HCT116 (cell line): ENCODE results near the gene EMC1. TPM values are rescaled to one million over a fixed set of nuclear protein-coding genes. Genes with fewer than 3 reads are reported as not detected.
"Not testable (repeated sequence)": the region's sequence is repeated elsewhere in the genome, so short reads cannot be mapped to it uniquely, and the experiment has no call there.

Experiments
- ATAC-seq: fragments of 200-7000 bp; cut with Tn5 transposase; 2 replicates; pipeline ENCODE4 v1.9.1; 2020; ENCODE audit warnings: mild to moderate bottlenecking, moderate library complexity
- BruUV-seq: library from RNA; stranded (reverse); fragments of 400-500 nt; replicated peaks from 2 replicates; lab custom pipeline; 2021; lab: Mats Ljungman, UMichigan
- CTCF ChIA-PET: fragments of 300-600 bp; sonication (Branson Sonifier 250); formaldehyde crosslinking; loops from one replicate; lab custom pipeline; 2021; ENCODE audit warnings: antibody characterized with exemption; lab: Charles Lee
- POLR2A ChIA-PET: fragments of 300-600, 350-600 bp; sonication (Branson Sonifier 250); formaldehyde crosslinking; loops from one replicate; lab custom pipeline; 2021; ENCODE audit warnings: antibody characterized with exemption; lab: Charles Lee
- RAD21 ChIA-PET, 2 experiments: fragments of 300-600 bp; sonication (Branson Sonifier 250); formaldehyde crosslinking; loops; one replicate each; lab custom pipeline; 2023; ENCODE audit warnings: low total read pairs in 2 of 2; ENCODE audit not compliant: uncharacterized antibody in 2 of 2, unreplicated experiment in 2 of 2, low non-redundant PET in 1 of 2; lab: Charles Lee
- DNase-seq: peaks from one replicate; pipeline ENCODE4 v3.0.0-alpha.2; 2010; ENCODE audit warnings: low read depth, low spot score
- H2AFZ ChIP-seq: fragments of 200-600 bp; shearing (Covaris generic), sonication (generic); 2 replicates; pipeline ENCODE4 v1.6.1; 2017; ENCODE audit warnings: low read depth, mixed run types, mixed read lengths, antibody characterized with exemption, low read length; ENCODE audit not compliant: poor library complexity, severe bottlenecking
- H3K27ac ChIP-seq: 2 replicates; pipeline ENCODE4 v1.5.1; 2012; ENCODE audit warnings: low read depth, low read length
- H3K27me3 ChIP-seq: fragments of 200-600 bp; sonication (generic); 2 replicates; pipeline ENCODE4 v1.6.1; 2016; ENCODE audit warnings: mixed run types, low read length, mixed read lengths; ENCODE audit not compliant: insufficient read depth
- H3K36me3 ChIP-seq, 2 experiments: fragments of 200-500 bp in 1 of 2; fragments of 200-600 bp in 1 of 2; sonication (Bioruptor generic) in 1 of 2; sonication (generic) in 1 of 2; 2 replicates each; pipeline versions ENCODE4 v1.5.1 to v1.6.1; 2014 to 2016; ENCODE audit warnings: low read length in 2 of 2, inconsistent platforms in 1 of 2, mixed read lengths in 1 of 2, mixed run types in 1 of 2; ENCODE audit not compliant: insufficient read depth in 2 of 2, control insufficient read depth in 1 of 2
- H3K4me1 ChIP-seq, 2 experiments: fragments of 200-600 bp in 1 of 2; sonication (generic) in 1 of 2; 2 replicates each; pipeline versions ENCODE4 v1.5.1 to v1.6.1; 2012 to 2017; ENCODE audit warnings: low read length in 2 of 2, inconsistent platforms in 1 of 2, mild to moderate bottlenecking in 1 of 2, mixed read lengths in 1 of 2, mixed run types in 1 of 2, moderate library complexity in 1 of 2; ENCODE audit not compliant: insufficient read depth in 2 of 2, control insufficient read depth in 1 of 2
- H3K4me2 ChIP-seq: fragments of 200-600 bp; sonication (generic); 2 replicates; pipeline ENCODE4 v1.6.1; 2017; ENCODE audit warnings: mixed run types, low read length, mixed read lengths
- H3K4me3 ChIP-seq, 2 experiments: fragments of 200-600 bp in 1 of 2; sonication (generic) in 1 of 2; replicated peaks in 1 of 2; 2 replicates each; pipeline ENCODE4 v1.5.1; 2011 to 2016; ENCODE audit warnings: low read length in 2 of 2, control low read depth in 1 of 2, low read depth in 1 of 2, mild to moderate bottlenecking in 1 of 2, mixed read lengths in 1 of 2, mixed run types in 1 of 2
- H3K79me2 ChIP-seq: fragments of 200-600 bp; sonication (generic); 2 replicates; pipeline ENCODE4 v1.6.1; 2017; ENCODE audit warnings: mild to moderate bottlenecking, mixed run types, low read length, moderate library complexity, mixed read lengths; ENCODE audit not compliant: insufficient read depth
- H3K9ac ChIP-seq: fragments of 200-600 bp; sonication (generic); 2 replicates; pipeline ENCODE4 v1.6.1; 2016; ENCODE audit warnings: low read length, mixed read lengths
- H3K9me2 ChIP-seq: fragments of 200-600 bp; sonication (generic), shearing (Covaris generic); 2 replicates; pipeline ENCODE4 v1.6.1; 2017; ENCODE audit warnings: mixed run types, mild to moderate bottlenecking, moderate library complexity; ENCODE audit not compliant: insufficient read depth
- H3K9me3 ChIP-seq, 2 experiments: fragments of 200-500 bp in 1 of 2; fragments of 200-600 bp in 1 of 2; sonication (Bioruptor generic) in 1 of 2; sonication (generic) in 1 of 2; 2 replicates each; pipeline ENCODE4 v1.6.1; 2014 to 2017; ENCODE audit warnings: low read length in 2 of 2, mixed read lengths in 2 of 2, inconsistent platforms in 1 of 2, low read depth in 1 of 2, mild to moderate bottlenecking in 1 of 2, mixed run types in 1 of 2, moderate library complexity in 1 of 2; ENCODE audit not compliant: control insufficient read depth in 1 of 2, insufficient read depth in 1 of 2
- H4K20me1 ChIP-seq: fragments of 200-600 bp; sonication (generic), shearing (Covaris generic); 2 replicates; pipeline ENCODE4 v1.6.1; 2017; ENCODE audit warnings: mixed run types, mild to moderate bottlenecking, moderate library complexity; ENCODE audit not compliant: insufficient read depth
- ZNF274 ChIP-seq: fragments of 200-500 bp; sonication (Bioruptor generic); IDR thresholded peaks from 2 replicates; pipeline ENCODE4 v1.6.1; 2014; ENCODE audit warnings: mild to moderate bottlenecking, low read depth, low read length, inconsistent platforms
- intact Hi-C: fragments of 100-400 bp; cut with micrococcal nuclease; formaldehyde crosslinking; loops from 2 replicates; pipeline ENCODE4 v1.10.0; 2022
- total RNA-seq: library from RNA; stranded (reverse); gene quantifications from one replicate; pipeline ENCODE4 v1.2.1, GENCODE V29; 2021; ENCODE audit not compliant: unreplicated experiment

EMC1 gene
- total RNA-seq, 1 experiment from 2014 or later, result 66.6 TPM

GRCh38 chr1:19287436-19288185 lies 36.3 kb upstream of the EMC1 start (continued):
- TF ChIP-seq ZNF274, result no peak

DNA sequence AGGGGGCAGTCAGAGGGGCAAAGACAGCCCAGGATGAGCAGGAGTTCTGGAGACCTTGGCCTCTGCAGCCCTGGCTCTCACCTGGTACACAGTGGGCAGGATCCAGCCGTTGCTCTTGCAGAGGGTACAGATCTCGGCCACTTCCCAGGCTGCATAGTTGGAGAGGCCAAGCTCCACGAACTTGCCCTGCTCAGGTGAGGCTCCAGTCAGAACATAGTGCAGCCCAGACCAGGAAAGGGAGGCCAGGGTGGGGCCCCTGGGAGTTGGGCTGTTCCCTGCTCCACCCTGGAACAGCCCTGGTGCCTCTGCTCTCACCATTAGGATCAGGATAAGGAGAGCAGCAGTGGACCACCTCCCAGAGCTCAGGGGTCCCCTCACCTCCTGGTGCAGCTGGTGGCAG lies 34.5 kb upstream of the EMC1 start:
- CTCF ChIA-PET, intact Hi-C loops, H3K27ac ChIP-seq, H3K9me2 ChIP-seq, H4K20me1 ChIP-seq, H3K9me3 ChIP-seq, BruUV-seq, H3K4me2 ChIP-seq, DNase-seq, H3K79me2 ChIP-seq, H3K36me3 ChIP-seq, H3K4me1 ChIP-seq, ATAC-seq, POLR2A ChIA-PET, H3K9ac ChIP-seq, H3K4me3 ChIP-seq, RAD21 ChIA-PET, H3K27me3 ChIP-seq, H2AFZ ChIP-seq: not testable (repeated sequence)

DNA sequence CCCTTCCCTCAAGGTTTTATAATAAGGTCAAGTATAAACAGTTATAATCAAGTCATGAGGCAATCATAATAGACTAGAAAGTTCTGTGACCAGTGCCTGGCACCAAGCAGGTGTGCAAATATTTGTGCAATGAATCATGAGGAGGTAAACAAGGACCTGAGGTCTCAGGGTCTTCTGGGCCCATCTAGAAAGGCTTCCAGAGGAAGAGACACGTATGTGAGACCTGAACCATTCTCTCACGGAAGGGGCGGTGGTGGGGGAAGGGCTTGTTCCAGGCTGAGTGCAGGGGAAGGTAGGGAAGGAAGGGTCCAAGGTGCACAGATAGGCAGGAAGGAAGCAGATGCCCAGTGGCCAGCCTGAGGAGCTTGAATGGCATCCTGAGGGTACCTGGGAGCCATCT lies 34.0 kb upstream of the EMC1 start:
- H3K9me3 ChIP-seq, H3K9ac ChIP-seq, ATAC-seq, RAD21 ChIA-PET, H4K20me1 ChIP-seq, H3K4me2 ChIP-seq, H3K9me2 ChIP-seq, BruUV-seq, POLR2A ChIA-PET, intact Hi-C loops, H3K4me1 ChIP-seq, H3K27ac ChIP-seq, H3K36me3 ChIP-seq, DNase-seq, H3K79me2 ChIP-seq, H3K4me3 ChIP-seq, H3K27me3 ChIP-seq, H2AFZ ChIP-seq: not testable (repeated sequence)
- CTCF ChIA-PET, result interaction anchor here (0.6 kb wide), 1 partner anchor 15 kb away, joined by 3 read pairs; no protein-coding TSS in a partner anchor
